Measurements from ENCODE around the gene MTM1.

- TF ChIP-seq POLR2A (IDR thresholded peaks at IDR 0.05; ENCODE audit: low read depth, low read length) (no peak), TAF1 (IDR thresholded peaks at IDR 0.05; ENCODE audit: borderline replicate concordance, low read depth, low read length) (no peak), POLR2AphosphoS5 (IDR thresholded peaks at IDR 0.05; ENCODE audit: low read depth, low read length) (no peak)
Measured at GRCh38 chrX:150605603-150606002, 37.2 kb downstream of the MTM1 start.
